Ishikawa (cell line): ENCODE data around the gene CNTNAP2.

Experiments
- EGR1 ChIP-seq: IDR thresholded peaks from 2 replicates; pipeline ENCODE4 v1.6.1; 2012
- EP300 ChIP-seq: IDR thresholded peaks from 2 replicates; pipeline ENCODE4 v1.6.1; 2012; ENCODE audit warnings: borderline replicate concordance
- RAD21 ChIP-seq: IDR thresholded peaks from 2 replicates; pipeline ENCODE4 v1.6.1; 2012; ENCODE audit warnings: low read depth
- REST ChIP-seq: IDR thresholded peaks from 2 replicates; pipeline ENCODE4 v1.6.1; 2012; ENCODE audit warnings: low read depth, mild to moderate bottlenecking
- TEAD4 ChIP-seq: IDR thresholded peaks from 2 replicates; pipeline ENCODE4 v1.6.1; 2012
- USF1 ChIP-seq: IDR thresholded peaks from 2 replicates; pipeline ENCODE4 v1.6.1; 2012

- TF ChIP-seq USF1 (no peak), EP300 (no peak), EGR1 (no peak), RAD21 (no peak), TEAD4 (no peak), REST (no peak)
These were observed 544.2 kb downstream of the CNTNAP2 start for GRCh38 chr7:146660839-146661238.
